ENCODE data around the gene TNPO2. TPM values are rescaled to one million over a fixed set of nuclear protein-coding genes. Genes with fewer than 3 reads are reported as not detected.
A peak's percentile ranks its signal among the peaks of the same experiment; 100 is the strongest.

The TNPO2 gene
- total and polyA plus RNA-seq, 2 experiments from 2014 or later, result 13.3 to 30.9 TPM

DNA sequence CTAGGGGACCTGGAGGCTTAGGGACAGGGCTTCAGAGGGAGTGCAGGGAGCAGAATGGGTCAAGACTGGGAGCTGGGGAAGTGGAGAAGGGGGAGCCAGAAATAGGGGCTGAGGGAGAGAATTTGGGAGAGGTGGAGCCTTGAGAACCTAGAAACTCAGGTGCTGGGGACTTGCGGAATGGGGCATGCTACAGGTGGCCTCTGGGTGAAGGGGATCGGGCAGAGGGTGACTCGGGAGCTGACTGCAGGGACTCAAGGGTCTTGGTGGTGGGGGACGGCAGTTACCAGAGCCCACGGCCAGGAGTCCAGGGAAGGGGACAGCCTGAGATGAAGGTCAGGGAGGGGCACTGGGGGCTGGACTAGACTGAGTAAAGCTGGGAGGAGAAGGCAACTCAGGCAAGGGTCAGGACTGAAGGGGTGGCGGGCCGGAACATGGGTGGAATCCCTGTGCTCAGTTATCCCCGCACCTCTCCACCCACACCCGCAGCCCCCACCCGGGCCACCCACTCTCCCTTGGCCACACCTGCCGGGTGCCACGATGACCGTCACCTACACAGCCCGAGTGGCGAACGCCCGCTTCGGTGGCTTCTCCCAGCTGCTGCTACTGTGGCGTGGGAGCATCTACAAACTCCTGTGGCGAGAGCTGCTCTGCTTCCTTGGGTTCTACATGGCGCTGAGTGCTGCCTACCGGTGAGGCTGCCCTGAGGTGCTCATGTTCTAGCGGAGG is 28.5 kb upstream of the TNPO2 start:
- H3K36me3 ChIP-seq (ENCODE audit: low read depth), result no peaks in the 10 kb centered on the region

DNA sequence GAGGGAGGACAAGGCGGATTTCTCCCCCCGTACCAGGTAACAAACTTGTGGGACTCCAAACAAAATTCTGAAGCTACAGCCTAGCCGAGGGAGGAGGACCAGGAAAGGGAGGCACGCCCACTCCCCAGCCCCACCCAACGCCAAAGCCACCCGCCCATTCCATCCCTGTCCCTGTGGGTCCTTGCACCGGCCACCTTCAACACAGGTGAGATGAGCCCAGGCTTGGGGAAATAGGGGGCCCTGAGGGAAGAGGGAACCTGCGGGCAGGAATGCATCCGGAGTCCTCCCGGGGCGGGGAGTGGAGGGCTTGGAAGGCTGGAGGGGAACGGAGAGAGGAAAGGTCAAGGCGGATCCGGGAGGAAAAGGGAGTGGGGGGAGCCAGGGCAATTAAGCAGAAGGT is 27.9 kb upstream of the TNPO2 start, which contains the start of gene BEST2:
BEST2 (plus strand) TSS at position 157 of the 400 bp plus-strand sequence. CDS start 802 bp downstream, outside the sequence.
- Histone ChIP-seq H3K9ac (no peak within 1 kb of the TSS), H3K27me3 (replicated peaks; ENCODE audit: insufficient read depth) (0 out of 2 replicates have a peak, but pooled peaks cover 5% of the 10 kb centered on the region), H3K4me1 (ENCODE audit: insufficient read depth) (0 out of 2 replicates have a peak, but pooled peaks cover 4% of the 10 kb centered on the region), H3K27ac (no peak within 1 kb of the TSS), H3K79me2 (ENCODE audit: insufficient read depth) (no peaks in the 10 kb centered on the region), H3F3A (ENCODE audit: insufficient read depth) (no peaks in the 10 kb centered on the region), H2AFZ (no peak within 1 kb of the TSS), H4K20me1 (ENCODE audit: insufficient read depth) (no peaks in the 10 kb centered on the region), H3K4me2 (ENCODE audit: unreplicated experiment) (no peak within 1 kb of the TSS), H3K4me3 (no peak within 1 kb of the TSS), H3K36me3 (ENCODE audit: low read depth) (no peaks in the 10 kb centered on the region), H3K9me2 (ENCODE audit: insufficient read depth) (no peaks in the 10 kb centered on the region), H3K9me3 (ENCODE audit: low read depth) (no peaks in the 10 kb centered on the region)
- in situ Hi-C loops (cut with MboI), result no loop called here
- DNase-seq, result no peak
- 66 to 70% methylated on average over 9 to 14 of the region's 14 CpGs for WGBS, 2 experiments (ENCODE audit: low coverage in 1 of 2, low lambda C conversion rate in 2 of 2, missing lambda C conversion rate in 2 of 2)
- no peak for TF ChIP-seq EZH2 (IDR thresholded peaks at IDR 0.05; ENCODE audit: insufficient read depth, poor library complexity, severe bottlenecking)
- TF ChIP-seq EZH2phosphoT487 (IDR thresholded peaks at IDR 0.05; ENCODE audit: insufficient read depth, low read depth), result no peak

More for the DNA sequence above, 28.5 kb upstream of the TNPO2 start:
- 0 out of 2 replicates have a peak, but pooled peaks cover 4% of the 10 kb centered on the region for H3K4me1 ChIP-seq (ENCODE audit: insufficient read depth)
- 0 out of 2 replicates have a peak, but pooled peaks cover 5% of the 10 kb centered on the region for H3K27me3 ChIP-seq (replicated peaks; ENCODE audit: insufficient read depth)
- WGBS, 2 experiments (ENCODE audit: low coverage in 1 of 2, low lambda C conversion rate in 2 of 2, missing lambda C conversion rate in 2 of 2), result 65 to 71% methylated on average over 21 to 23 of the region's 23 CpGs
- no peak for DNase-seq
- H3K9ac ChIP-seq, result no peak overlapping the region
- H2AFZ ChIP-seq, result no peak overlapping the region
- no peaks in the 10 kb centered on the region for H3K9me2 ChIP-seq (ENCODE audit: insufficient read depth)
- no peaks in the 10 kb centered on the region for H3K79me2 ChIP-seq (ENCODE audit: insufficient read depth)
- H3F3A ChIP-seq (ENCODE audit: insufficient read depth), result no peaks in the 10 kb centered on the region
- H3K4me3 ChIP-seq, result no peak overlapping the region
- H3K9me3 ChIP-seq (ENCODE audit: low read depth), result no peaks in the 10 kb centered on the region
- no peak overlapping the region for H3K27ac ChIP-seq
- in situ Hi-C loops (cut with MboI), result no loop called here
- no peak overlapping the region for H3K4me2 ChIP-seq (ENCODE audit: unreplicated experiment)
- no peaks in the 10 kb centered on the region for H4K20me1 ChIP-seq (ENCODE audit: insufficient read depth)
- TF ChIP-seq EZH2phosphoT487 (IDR thresholded peaks at IDR 0.05; ENCODE audit: insufficient read depth, low read depth) (no peak), EZH2 (IDR thresholded peaks at IDR 0.05; ENCODE audit: insufficient read depth, poor library complexity, severe bottlenecking) (no peak)

DNA sequence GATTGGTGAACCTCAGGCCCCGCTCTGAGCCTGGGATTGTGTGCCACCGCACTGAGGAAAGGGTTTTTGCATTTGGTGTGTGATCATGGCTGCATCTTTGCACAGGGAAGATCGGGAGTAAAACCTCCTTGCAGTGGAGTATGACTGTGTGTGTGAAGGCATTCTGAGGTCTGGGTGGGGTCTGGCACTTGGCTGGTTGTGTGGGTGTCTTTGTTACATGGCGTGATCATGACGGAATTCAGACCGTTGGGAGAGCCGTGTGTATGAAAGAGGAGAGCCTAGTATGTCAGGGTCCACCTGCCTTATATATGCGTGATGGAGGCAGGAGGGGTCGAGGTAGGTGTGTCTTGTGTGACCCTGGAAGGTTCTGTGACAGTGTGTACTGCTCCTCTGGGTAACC is 27.1 kb upstream of the TNPO2 start:
- DNase-seq, result peak; percentile 66

DNA sequence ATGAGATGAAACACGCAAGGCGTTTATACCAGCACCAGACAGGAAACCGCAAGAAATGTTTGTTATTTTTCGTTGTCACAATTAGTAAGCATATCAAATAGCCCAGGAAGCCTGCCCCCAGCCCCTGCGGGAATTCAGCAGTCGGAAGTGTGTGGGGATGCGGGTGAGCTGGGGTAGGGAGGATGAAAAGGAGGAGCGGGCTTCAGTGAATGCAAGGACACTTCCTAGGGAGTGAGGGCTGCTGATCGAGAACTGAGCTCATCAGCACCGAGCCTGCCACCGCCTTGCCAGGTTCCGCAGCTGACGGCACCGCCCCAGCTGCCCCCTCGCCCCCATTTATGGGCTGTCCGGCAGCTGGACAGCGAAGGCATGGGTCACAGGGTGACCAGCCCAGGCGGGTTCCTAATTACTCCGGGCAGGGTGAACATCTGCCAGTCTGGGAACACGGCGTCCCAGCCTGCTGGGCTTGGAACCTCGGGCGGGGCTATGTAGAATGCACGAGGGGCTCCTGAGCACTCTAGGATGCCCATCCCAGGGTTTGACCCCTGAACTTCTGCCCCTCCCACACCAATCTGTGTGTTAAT is 26.3 kb upstream of the TNPO2 start:
- Histone ChIP-seq H3K4me2 (ENCODE audit: unreplicated experiment) (no peak overlapping the region), H3K27ac (no peak overlapping the region), H3K4me1 (ENCODE audit: insufficient read depth) (0 out of 2 replicates have a peak, but pooled peaks cover 4% of the 10 kb centered on the region), H2AFZ (no peak overlapping the region), H4K20me1 (ENCODE audit: insufficient read depth) (no peaks in the 10 kb centered on the region), H3K36me3 (ENCODE audit: low read depth) (peaks cover 4% of the 10 kb centered on the region; the same call in 1 of the 2 replicates), H3K9me3 (ENCODE audit: low read depth) (no peaks in the 10 kb centered on the region), H3K9ac (no peak overlapping the region), H3K79me2 (ENCODE audit: insufficient read depth) (no peaks in the 10 kb centered on the region), H3K27me3 (replicated peaks; ENCODE audit: insufficient read depth) (0 out of 2 replicates have a peak, but pooled peaks cover 5% of the 10 kb centered on the region), H3F3A (ENCODE audit: insufficient read depth) (no peaks in the 10 kb centered on the region), H3K9me2 (ENCODE audit: insufficient read depth) (no peaks in the 10 kb centered on the region), H3K4me3 (no peak overlapping the region)
- TF ChIP-seq EZH2phosphoT487 (IDR thresholded peaks at IDR 0.05; ENCODE audit: insufficient read depth, low read depth) (no peak), EZH2 (IDR thresholded peaks at IDR 0.05; ENCODE audit: insufficient read depth, poor library complexity, severe bottlenecking) (no peak)
- DNase-seq, result peak; percentile 33
- in situ Hi-C loops (cut with MboI), result no loop called here
- WGBS, 2 experiments (ENCODE audit: low coverage in 1 of 2, low lambda C conversion rate in 2 of 2, missing lambda C conversion rate in 2 of 2), result 39 to 44% methylated on average over 24 of the region's 24 CpGs

More for the DNA sequence above, 27.1 kb upstream of the TNPO2 start:
- H3F3A ChIP-seq (ENCODE audit: insufficient read depth), result no peaks in the 10 kb centered on the region
- H3K9ac ChIP-seq, result no peak overlapping the region
- no peaks in the 10 kb centered on the region for H3K9me3 ChIP-seq (ENCODE audit: low read depth)
- peaks cover 2% of the 10 kb centered on the region; the same call in 1 of the 2 replicates for H3K36me3 ChIP-seq (ENCODE audit: low read depth)
- no peak overlapping the region for H3K27ac ChIP-seq
- no peaks in the 10 kb centered on the region for H3K9me2 ChIP-seq (ENCODE audit: insufficient read depth)
- 0 out of 2 replicates have a peak, but pooled peaks cover 4% of the 10 kb centered on the region for H3K4me1 ChIP-seq (ENCODE audit: insufficient read depth)
- no peaks in the 10 kb centered on the region for H4K20me1 ChIP-seq (ENCODE audit: insufficient read depth)
- no peak overlapping the region for H2AFZ ChIP-seq
- WGBS, 2 experiments (ENCODE audit: low coverage in 1 of 2, low lambda C conversion rate in 2 of 2, missing lambda C conversion rate in 2 of 2), result 46 to 51% methylated on average over 9 of the region's 9 CpGs
- TF ChIP-seq EZH2phosphoT487 (IDR thresholded peaks at IDR 0.05; ENCODE audit: insufficient read depth, low read depth) (no peak), EZH2 (IDR thresholded peaks at IDR 0.05; ENCODE audit: insufficient read depth, poor library complexity, severe bottlenecking) (no peak)
- in situ Hi-C loops (cut with MboI), result no loop called here
- no peak overlapping the region for H3K4me3 ChIP-seq
- H3K4me2 ChIP-seq (ENCODE audit: unreplicated experiment), result no peak overlapping the region
- 0 out of 2 replicates have a peak, but pooled peaks cover 5% of the 10 kb centered on the region for H3K27me3 ChIP-seq (replicated peaks; ENCODE audit: insufficient read depth)
- H3K79me2 ChIP-seq (ENCODE audit: insufficient read depth), result no peaks in the 10 kb centered on the region

Data from GM23248 (cell line).